SK-MEL-5 (cell line): Measurements from ENCODE around the gene ATP1B3. TPM values are rescaled to one million over a fixed set of nuclear protein-coding genes. Genes with fewer than 3 reads are reported as not detected.
A peak's percentile ranks its signal among the peaks of the same experiment; 100 is the strongest.
"Not testable (repeated sequence)": the region's sequence is repeated elsewhere in the genome, so short reads cannot be mapped to it uniquely, and the experiment has no call there.

ENCODE experiments used
- DNase-seq: peaks from one replicate; pipeline ENCODE4 v3.0.0-alpha.2; 2016; ENCODE audit warnings: low read depth, low spot score
- in situ Hi-C: cut with HindIII; loops from 2 replicates; pipeline ENCODE4 v1.10.0; 2016; ENCODE audit warnings: low sequenced_read_pairs, high pct_unique_total_duplicates, low pct_unique_long_range_greater_than_20kb
- total RNA-seq: library from RNA; depleted of rRNA; stranded (reverse); fragments of >200 nt; shearing (Covaris generic); gene quantifications from 2 replicates; pipeline ENCODE4 v1.2.3, GENCODE V29; 2014

The ATP1B3 gene
- total RNA-seq, 1 experiment from 2014 or later = 81.6 TPM

- in situ Hi-C loops = loop anchor here (25.0 kb wide), 1 partner anchor 94 kb away; no protein-coding TSS in a partner anchor
- no peak for DNase-seq
Measured at GRCh38 chr3:141881702-141882101, 5.3 kb downstream of the ATP1B3 start.

GRCh38 chr3:141887051-141887450 is 10.6 kb downstream of the ATP1B3 start:
- no peak for DNase-seq
- in situ Hi-C loops = loop anchor here (25.0 kb wide), 1 partner anchor 100 kb away; no protein-coding TSS in a partner anchor

- in situ Hi-C loops = loop anchor here (25.0 kb wide), 1 partner anchor 101 kb away; no protein-coding TSS in a partner anchor
- not testable (repeated sequence) for DNase-seq
Measured at GRCh38 chr3:141888548-141888947, 12.1 kb downstream of the ATP1B3 start.

- in situ Hi-C loops = loop anchor here (25.0 kb wide), 1 partner anchor 107 kb away; no protein-coding TSS in a partner anchor
- peak; percentile 45 for DNase-seq
Measured at GRCh38 chr3:141894524-141895176, 18.2 kb downstream of the ATP1B3 start.

- in situ Hi-C loops = loop anchor here (25.0 kb wide), 1 partner anchor 108 kb away; no protein-coding TSS in a partner anchor
- DNase-seq = no peak
Measured at GRCh38 chr3:141895731-141896130, 19.3 kb downstream of the ATP1B3 start.

GRCh38 chr3:141898908-141899307 is 22.5 kb downstream of the ATP1B3 start:
- in situ Hi-C loops = loop anchor here (25.0 kb wide), 1 partner anchor 112 kb away; no protein-coding TSS in a partner anchor
- no peak for DNase-seq

- in situ Hi-C loops = no loop called here
Measured at GRCh38 chr3:141900343-141900742, 23.9 kb downstream of the ATP1B3 start.

GRCh38 chr3:141901914-141902313 is 25.5 kb downstream of the ATP1B3 start:
- DNase-seq = no peak
- in situ Hi-C loops = no loop called here

More at GRCh38 chr3:141900343-141900742, 23.9 kb downstream of the ATP1B3 start:
- DNase-seq = no peak

GRCh38 chr3:141904203-141904602 is 27.8 kb downstream of the ATP1B3 start:
- DNase-seq = no peak
- in situ Hi-C loops = no loop called here

GRCh38 chr3:141905129-141905528 is 28.7 kb downstream of the ATP1B3 start:
- in situ Hi-C loops = no loop called here
- no peak for DNase-seq

- no peak for DNase-seq
- in situ Hi-C loops = no loop called here
Measured at GRCh38 chr3:141909408-141909807, 33.0 kb downstream of the ATP1B3 start.

- in situ Hi-C loops, DNase-seq: not testable (repeated sequence)
Measured at GRCh38 chr3:141909986-141910385, 33.5 kb downstream of the ATP1B3 start.

GRCh38 chr3:141913150-141913811 is 36.8 kb downstream of the ATP1B3 start:
- DNase-seq = peak; percentile 85
- in situ Hi-C loops = no loop called here

GRCh38 chr3:141914311-141914710 is 37.9 kb downstream of the ATP1B3 start:
- peak; percentile 75 for DNase-seq
- in situ Hi-C loops = no loop called here

GRCh38 chr3:141915016-141915415 is 38.6 kb downstream of the ATP1B3 start:
- in situ Hi-C loops = no loop called here
- DNase-seq = peak; percentile 95

GRCh38 chr3:141915766-141916165 is 39.3 kb downstream of the ATP1B3 start:
- in situ Hi-C loops = no loop called here
- no peak for DNase-seq

- DNase-seq = no peak
- in situ Hi-C loops = no loop called here
Measured at GRCh38 chr3:141920701-141921100, 44.3 kb downstream of the ATP1B3 start.

GRCh38 chr3:141921316-141921715 is 44.9 kb downstream of the ATP1B3 start:
- DNase-seq = no peak

GRCh38 chr3:141925677-141926076 is 49.2 kb downstream of the ATP1B3 start:
- DNase-seq, in situ Hi-C loops: not testable (repeated sequence)

More at GRCh38 chr3:141921316-141921715, 44.9 kb downstream of the ATP1B3 start:
- in situ Hi-C loops = no loop called here
